Measurements from ENCODE around the gene IGF2.

DNA sequence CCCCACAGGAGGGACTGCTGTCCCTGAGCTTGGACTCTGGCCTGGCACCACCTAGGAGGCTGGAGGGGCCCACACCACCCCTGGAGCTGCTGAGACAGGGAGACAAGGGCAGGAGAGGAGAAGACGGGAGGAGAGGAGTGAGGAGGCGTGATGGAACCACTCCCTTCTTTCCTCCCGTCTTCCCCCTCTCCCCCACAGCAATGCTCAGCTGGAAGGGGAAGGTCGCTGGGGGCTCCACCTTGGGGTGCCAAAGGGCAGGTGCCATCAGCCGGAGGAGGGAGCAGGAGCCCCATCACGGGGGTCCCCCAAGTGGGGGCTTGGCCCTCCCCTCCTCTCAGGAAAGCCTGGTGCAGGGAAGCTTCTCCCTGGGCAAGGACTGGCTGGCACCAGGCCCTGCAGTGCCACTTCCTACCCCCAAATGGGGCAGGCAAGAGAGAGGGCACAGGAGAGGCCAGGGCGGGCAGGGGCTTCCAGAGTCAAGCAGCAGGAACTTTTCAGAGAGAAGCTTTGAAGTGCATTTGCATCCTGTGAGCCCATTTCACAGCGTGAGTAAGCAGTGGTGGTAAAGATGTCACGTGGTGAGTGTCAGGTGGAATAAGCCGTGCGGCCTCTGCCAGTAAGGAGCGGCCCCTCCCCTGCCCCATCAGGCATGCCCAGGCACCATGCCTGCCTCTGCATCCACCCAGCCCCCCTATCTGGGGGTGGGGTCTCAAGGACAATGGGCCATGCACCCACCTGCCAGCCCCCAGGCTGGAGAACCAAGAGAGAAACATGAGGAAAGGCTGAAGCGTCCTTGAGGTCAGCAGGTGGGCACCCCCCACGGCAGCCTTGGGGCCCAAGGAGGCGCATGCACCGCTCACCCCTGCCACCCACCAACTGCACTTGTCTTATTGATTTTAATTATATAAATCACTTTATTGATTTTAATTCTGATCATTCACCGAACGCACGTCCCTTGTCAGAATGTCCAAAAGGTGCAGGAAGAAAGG lies 4.9 kb downstream of the IGF2 start:
- TF ChIP-seq EZH2 (IDR thresholded peaks at IDR 0.05) (no peak), POLR2AphosphoS5 (IDR thresholded peaks at IDR 0.05; ENCODE audit: borderline replicate concordance, low read depth, low read length) (no peak), FOXP2 (optimal IDR thresholded peaks at IDR 0.05; ENCODE audit: control extremely low read depth, extremely low read length, insufficient read depth) (no peak)

Data from SK-N-MC (cell line).